CD4-positive, alpha-beta T cell (primary cell): ENCODE results near the gene ASTN2. TPM values are rescaled to one million over a fixed set of nuclear protein-coding genes. Genes with fewer than 3 reads are reported as not detected.

Experiments
- ATAC-seq: fragments of 200-7000 bp; cut with Tn5 transposase; one replicate; pipeline ENCODE4 v1.10.0; 2022; ENCODE audit warnings: mild to moderate bottlenecking; ENCODE audit not compliant: poor library complexity
- CTCF ChIA-PET: fragments of 350-600 bp; sonication (Branson Sonifier 250); formaldehyde crosslinking; loops from one replicate; lab custom pipeline; 2021; ENCODE audit warnings: antibody characterized with exemption, inconsistent platforms; lab: Charles Lee
- POLR2A ChIA-PET: fragments of 350-600 bp; sonication (Branson Sonifier 250); formaldehyde crosslinking; loops from one replicate; lab custom pipeline; 2021; ENCODE audit warnings: antibody characterized with exemption, inconsistent platforms; lab: Charles Lee
- DNase-seq, 14 experiments: peaks; one replicate each; pipeline ENCODE4 v3.0.0-alpha.2; 2013 to 2020; ENCODE audit warnings: mixed read lengths in 2 of 14
- H3K27ac ChIP-seq, 2 donors: one replicate each; pipeline versions ENCODE4 v1.5.1 to v1.7.0; 2013; ENCODE audit warnings: low read length in 2 of 2, low read depth in 1 of 2, mild to moderate bottlenecking in 1 of 2
- H3K27me3 ChIP-seq, 2 experiments: 1 replicate in 1 of 2; 2 replicates in 1 of 2; pipeline versions ENCODE4 v1.6.1 to v1.7.0; 2013; ENCODE audit warnings: low read length in 2 of 2, control low read depth in 1 of 2, mild to moderate bottlenecking in 1 of 2, moderate library complexity in 1 of 2; ENCODE audit not compliant: insufficient read depth in 2 of 2, control insufficient read depth in 1 of 2
- H3K36me3 ChIP-seq: one replicate; pipeline ENCODE4 v1.6.1; 2013; ENCODE audit warnings: low read length, control low read depth; ENCODE audit not compliant: insufficient read depth
- H3K4me1 ChIP-seq: one replicate; pipeline ENCODE4 v1.6.1; 2013; ENCODE audit warnings: low read length, control low read depth; ENCODE audit not compliant: insufficient read depth
- H3K4me3 ChIP-seq: one replicate; pipeline ENCODE4 v1.5.1; 2013; ENCODE audit warnings: mild to moderate bottlenecking, low read length, moderate library complexity
- H3K9me3 ChIP-seq, 2 experiments: 1 replicate in 1 of 2; 2 replicates in 1 of 2; pipeline versions ENCODE4 v1.6.1 to v1.7.0; 2013; ENCODE audit warnings: low read length in 2 of 2, mild to moderate bottlenecking in 2 of 2, control low read depth in 1 of 2, moderate library complexity in 1 of 2; ENCODE audit not compliant: control insufficient read depth in 1 of 2, insufficient read depth in 1 of 2
- H3K27ac Mint-ChIP-seq: one replicate; pipeline ENCODE4 v1.8.0; 2020; ENCODE audit warnings: mixed read lengths
- H3K27me3 Mint-ChIP-seq: one replicate; pipeline ENCODE4 v1.8.0; 2021; ENCODE audit warnings: mixed read lengths
- H3K36me3 Mint-ChIP-seq: one replicate; pipeline ENCODE4 v1.8.0; 2021; ENCODE audit warnings: low read depth, mixed read lengths
- H3K4me1 Mint-ChIP-seq: one replicate; pipeline ENCODE4 v1.8.0; 2021; ENCODE audit warnings: low read depth, mixed read lengths
- H3K4me3 Mint-ChIP-seq: one replicate; pipeline ENCODE4 v1.8.0; 2020; ENCODE audit warnings: mild to moderate bottlenecking, mixed read lengths
- H3K9me3 Mint-ChIP-seq: one replicate; pipeline ENCODE4 v1.8.0; 2020; ENCODE audit warnings: mixed read lengths
- intact Hi-C, 2 experiments: fragments of 100-400 bp; cut with DNase I in 1 of 2; cut with micrococcal nuclease in 1 of 2; formaldehyde crosslinking; loops; one replicate each; pipeline versions ENCODE4 v1.15.1 to v1.9.0; 2023 to 2025; cut with DNase I, micrococcal nuclease
- total RNA-seq, 174 experiments: library from RNA in 2 of 174; stranded (reverse) in 2 of 174; gene quantifications; one replicate each; pipeline ENCODE4 v1.2.3 and lab custom pipeline; 2021 to 2026
- TF ChIP-seq, protein P1 (sequence below): fragments of 200-600 bp; IDR thresholded peaks from one replicate; pipeline ENCODE4 v1.8.0; 2022; ENCODE audit warnings: antibody characterized with exemption, mild to moderate bottlenecking

ASTN2 gene
- total RNA-seq, 2 experiments from 2014 or later: 2.3 to 2.4 TPM

DNA sequence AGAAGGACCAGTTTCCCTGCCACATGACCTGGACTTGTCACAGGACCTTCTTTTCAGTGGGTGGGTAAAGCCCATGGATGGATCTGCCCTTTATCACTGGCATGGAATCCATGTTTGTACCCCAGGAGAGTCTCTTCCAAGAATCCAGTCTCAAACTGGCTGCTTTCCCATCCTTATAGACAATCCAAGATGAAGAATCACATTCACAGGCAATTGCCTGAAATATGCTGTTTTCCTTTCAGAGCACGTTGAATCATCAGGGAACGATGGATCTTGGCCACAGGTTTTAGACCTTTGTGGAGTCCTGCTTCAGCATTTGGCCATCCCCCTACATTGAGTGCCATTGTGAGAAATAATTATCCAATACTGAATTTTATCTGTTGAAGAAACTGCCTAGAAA is 319.8 kb downstream of the ASTN2 start:
- H3K9me3 ChIP-seq: peaks cover 0 to 3% of the 10 kb centered on the region in 2 experiments
- no peak overlapping the region for H3K27ac Mint-ChIP-seq
- peaks cover 5% of the 10 kb centered on the region for H3K9me3 Mint-ChIP-seq
- intact Hi-C loops: no loop called here
- ChIA-PET CTCF (no interaction called here), POLR2A (no interaction called here)
- ATAC-seq: no peak
- H3K4me3 Mint-ChIP-seq: no peak overlapping the region
- TF ChIP-seq, protein P1, sequence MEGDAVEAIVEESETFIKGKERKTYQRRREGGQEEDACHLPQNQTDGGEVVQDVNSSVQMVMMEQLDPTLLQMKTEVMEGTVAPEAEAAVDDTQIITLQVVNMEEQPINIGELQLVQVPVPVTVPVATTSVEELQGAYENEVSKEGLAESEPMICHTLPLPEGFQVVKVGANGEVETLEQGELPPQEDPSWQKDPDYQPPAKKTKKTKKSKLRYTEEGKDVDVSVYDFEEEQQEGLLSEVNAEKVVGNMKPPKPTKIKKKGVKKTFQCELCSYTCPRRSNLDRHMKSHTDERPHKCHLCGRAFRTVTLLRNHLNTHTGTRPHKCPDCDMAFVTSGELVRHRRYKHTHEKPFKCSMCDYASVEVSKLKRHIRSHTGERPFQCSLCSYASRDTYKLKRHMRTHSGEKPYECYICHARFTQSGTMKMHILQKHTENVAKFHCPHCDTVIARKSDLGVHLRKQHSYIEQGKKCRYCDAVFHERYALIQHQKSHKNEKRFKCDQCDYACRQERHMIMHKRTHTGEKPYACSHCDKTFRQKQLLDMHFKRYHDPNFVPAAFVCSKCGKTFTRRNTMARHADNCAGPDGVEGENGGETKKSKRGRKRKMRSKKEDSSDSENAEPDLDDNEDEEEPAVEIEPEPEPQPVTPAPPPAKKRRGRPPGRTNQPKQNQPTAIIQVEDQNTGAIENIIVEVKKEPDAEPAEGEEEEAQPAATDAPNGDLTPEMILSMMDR: no peak
- H3K27me3 ChIP-seq: no peaks in the 10 kb centered on the region
- no peak overlapping the region for H3K27ac ChIP-seq
- no peaks in the 10 kb centered on the region for H3K4me1 Mint-ChIP-seq
- DNase-seq: no peak
- no peaks in the 10 kb centered on the region for H3K36me3 ChIP-seq
- no peaks in the 10 kb centered on the region for H3K27me3 Mint-ChIP-seq
- no peaks in the 10 kb centered on the region for H3K36me3 Mint-ChIP-seq
- H3K4me3 ChIP-seq: no peak overlapping the region
- H3K4me1 ChIP-seq: no peaks in the 10 kb centered on the region

DNA sequence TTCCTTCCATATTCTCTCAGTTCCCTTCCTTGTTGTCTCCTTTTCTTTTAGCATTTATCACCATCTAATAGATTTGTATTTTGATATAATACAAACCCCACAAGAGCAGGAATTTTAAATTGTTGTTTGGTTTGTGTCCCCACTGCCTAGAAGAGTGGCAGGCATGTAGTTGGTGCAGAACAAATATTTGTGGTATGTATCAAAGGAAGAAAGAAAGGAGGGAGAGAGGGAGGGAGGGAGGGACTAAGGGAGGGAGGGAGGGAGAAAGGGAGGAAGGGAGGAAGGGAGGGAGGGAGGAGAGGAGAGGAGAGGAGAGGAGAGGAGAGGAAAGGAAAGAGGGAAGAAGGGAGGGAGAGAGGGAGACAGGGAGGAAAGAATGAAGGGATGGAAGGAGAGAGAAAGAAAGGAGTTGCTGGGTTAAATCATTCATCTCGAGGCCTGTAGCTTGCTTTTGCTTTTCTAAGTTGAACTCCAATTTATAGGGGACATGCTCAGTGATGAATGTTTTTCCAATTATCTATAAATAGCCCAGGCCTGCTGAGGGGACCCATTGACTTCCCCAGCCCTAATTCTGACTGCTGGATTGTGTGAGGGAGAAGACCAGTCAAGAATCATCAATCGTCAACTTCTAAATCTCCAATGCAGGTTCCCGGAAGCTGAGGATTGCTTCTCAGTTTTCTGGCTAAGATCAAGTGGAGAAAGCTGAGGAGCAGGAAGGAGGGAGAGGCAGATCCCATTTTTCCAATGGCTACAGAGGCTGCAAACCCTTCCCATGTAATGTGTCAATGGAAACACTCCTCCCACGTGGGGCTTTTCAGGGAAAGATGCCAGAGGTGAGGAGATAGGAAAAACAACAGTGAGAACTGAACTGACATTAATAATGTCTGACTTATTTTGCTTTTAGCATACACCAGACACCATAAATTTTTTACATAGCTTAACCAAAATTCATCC is 320.7 kb downstream of the ASTN2 start:
- H3K4me1 ChIP-seq: no peaks in the 10 kb centered on the region
- no peaks in the 10 kb centered on the region for H3K27me3 Mint-ChIP-seq
- ChIA-PET CTCF (no interaction called here), POLR2A (no interaction called here)
- H3K27ac ChIP-seq: no peak overlapping the region
- H3K4me3 Mint-ChIP-seq: no peak overlapping the region
- H3K4me3 ChIP-seq: no peak overlapping the region
- H3K9me3 Mint-ChIP-seq: peaks cover 5% of the 10 kb centered on the region
- DNase-seq (no peak), ATAC-seq (no peak)
- intact Hi-C loops: no loop called here
- H3K27ac Mint-ChIP-seq: no peak overlapping the region
- peaks cover 0 to 3% of the 10 kb centered on the region in 2 experiments for H3K9me3 ChIP-seq
- H3K36me3 ChIP-seq: no peaks in the 10 kb centered on the region
- TF ChIP-seq, protein P1: no peak
- no peaks in the 10 kb centered on the region for H3K27me3 ChIP-seq
- no peaks in the 10 kb centered on the region for H3K36me3 Mint-ChIP-seq
- H3K4me1 Mint-ChIP-seq: no peaks in the 10 kb centered on the region

DNA sequence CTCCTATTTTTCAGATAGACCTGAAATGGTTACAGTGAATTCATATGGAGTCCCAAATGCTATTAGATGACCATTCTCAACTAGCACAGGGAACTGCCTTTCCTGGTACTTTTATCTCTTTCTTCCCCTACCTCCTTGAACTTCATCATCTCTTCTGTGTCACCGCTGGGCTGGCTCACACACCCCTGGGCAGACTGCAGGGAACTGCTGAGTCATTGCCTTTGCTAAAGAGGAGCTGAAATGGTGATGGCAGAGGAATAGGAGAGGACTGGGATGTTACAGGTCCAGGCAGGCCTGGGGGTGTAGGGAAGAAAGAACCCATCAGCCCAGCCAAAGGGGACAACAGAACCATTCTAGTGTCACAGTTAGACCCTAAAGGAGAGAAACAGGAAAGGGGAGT is 322.3 kb downstream of the ASTN2 start:
- Mint-ChIP-seq H3K9me3 (peaks cover 5% of the 10 kb centered on the region), H3K36me3 (no peaks in the 10 kb centered on the region), H3K27me3 (no peaks in the 10 kb centered on the region), H3K27ac (no peak overlapping the region), H3K4me3 (no peak overlapping the region), H3K4me1 (no peaks in the 10 kb centered on the region)
- Histone ChIP-seq H3K9me3 (peaks cover 0 to 3% of the 10 kb centered on the region in 2 experiments), H3K27me3 (no peaks in the 10 kb centered on the region), H3K36me3 (no peaks in the 10 kb centered on the region), H3K4me1 (no peaks in the 10 kb centered on the region), H3K4me3 (no peak overlapping the region), H3K27ac (no peak overlapping the region)
- DNase-seq (no peak), ATAC-seq (no peak)
- intact Hi-C loops: no loop called here
- ChIA-PET CTCF (no interaction called here), POLR2A (no interaction called here)
- TF ChIP-seq, protein P1: no peak
